ENCODE data around the gene FBXO4.

FBXO4 gene

DNA sequence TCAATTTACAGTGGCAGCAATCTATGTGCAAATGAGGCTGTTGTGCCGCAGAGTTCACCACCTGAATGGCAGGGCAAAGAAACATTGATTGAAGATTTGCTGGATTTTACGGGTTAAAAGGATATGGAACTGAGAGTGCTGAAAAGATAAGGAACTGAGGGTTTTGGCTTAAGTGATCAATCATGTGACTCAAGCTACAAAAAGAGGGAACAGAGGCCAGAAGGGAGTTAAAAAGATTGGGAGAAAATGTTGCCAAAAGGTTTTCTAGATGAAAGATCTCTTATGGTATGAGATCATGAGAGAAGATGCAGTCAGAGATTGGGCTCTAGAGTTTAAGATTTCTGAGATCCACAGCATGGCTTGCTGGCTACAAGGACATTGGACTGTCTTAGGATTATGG lies 28.9 kb upstream of the FBXO4 start:
- no peak overlapping the region for H3K9ac ChIP-seq (ENCODE audit: low read length)
- no peak overlapping the region for H3K4me2 ChIP-seq (ENCODE audit: low read length)
- H3K36me3 ChIP-seq (replicated peaks; ENCODE audit: low read depth, low read length), result no peaks in the 10 kb centered on the region
- no peaks in the 10 kb centered on the region for H3K27me3 ChIP-seq (ENCODE audit: low read depth, low read length)
- no peak overlapping the region for H3K27ac ChIP-seq (ENCODE audit: low read length)
- H3K79me2 ChIP-seq (ENCODE audit: low read length), result no peaks in the 10 kb centered on the region
- H4K20me1 ChIP-seq (ENCODE audit: insufficient read depth, low read length), result no peaks in the 10 kb centered on the region
- H3K9me3 ChIP-seq (ENCODE audit: insufficient read depth, low read length), result no peaks in the 10 kb centered on the region
- H3K4me3 ChIP-seq (ENCODE audit: low read length), result no peak overlapping the region
- no peak overlapping the region for H2AFZ ChIP-seq (ENCODE audit: low read depth, low read length)
- no peak for TF ChIP-seq CTCF (IDR thresholded peaks at IDR 0.05; ENCODE audit: low read depth, low read length)
- no peak for TF ChIP-seq EZH2phosphoT487 (IDR thresholded peaks at IDR 0.05; ENCODE audit: low read depth)
- no peaks in the 10 kb centered on the region for H3K4me1 ChIP-seq (ENCODE audit: low read length)

GRCh38 chr5:41903382-41903891 lies 21.6 kb upstream of the FBXO4 start:
- Histone ChIP-seq H3K9ac (ENCODE audit: low read length) (peak overlapping the region; percentile 55), H3K79me2 (ENCODE audit: low read length) (peaks cover 28% of the 10 kb centered on the region), H4K20me1 (ENCODE audit: insufficient read depth, low read length) (no peaks in the 10 kb centered on the region), H3K36me3 (replicated peaks; ENCODE audit: low read depth, low read length) (no peaks in the 10 kb centered on the region), H3K4me1 (ENCODE audit: low read length) (peaks cover 11% of the 10 kb centered on the region), H2AFZ (ENCODE audit: low read depth, low read length) (peak overlapping the region; percentile 30; the same call in 1 of the 2 replicates), H3K27ac (ENCODE audit: low read length) (no peak overlapping the region), H3K4me2 (ENCODE audit: low read length) (peak overlapping the region; percentile 90), H3K9me3 (ENCODE audit: insufficient read depth, low read length) (no peaks in the 10 kb centered on the region), H3K27me3 (ENCODE audit: low read depth, low read length) (no peaks in the 10 kb centered on the region), H3K4me3 (ENCODE audit: low read length) (peak overlapping the region; percentile 86)
- TF ChIP-seq EZH2phosphoT487 (IDR thresholded peaks at IDR 0.05; ENCODE audit: low read depth) (no peak), CTCF (IDR thresholded peaks at IDR 0.05; ENCODE audit: low read depth, low read length) (no peak)

DNA sequence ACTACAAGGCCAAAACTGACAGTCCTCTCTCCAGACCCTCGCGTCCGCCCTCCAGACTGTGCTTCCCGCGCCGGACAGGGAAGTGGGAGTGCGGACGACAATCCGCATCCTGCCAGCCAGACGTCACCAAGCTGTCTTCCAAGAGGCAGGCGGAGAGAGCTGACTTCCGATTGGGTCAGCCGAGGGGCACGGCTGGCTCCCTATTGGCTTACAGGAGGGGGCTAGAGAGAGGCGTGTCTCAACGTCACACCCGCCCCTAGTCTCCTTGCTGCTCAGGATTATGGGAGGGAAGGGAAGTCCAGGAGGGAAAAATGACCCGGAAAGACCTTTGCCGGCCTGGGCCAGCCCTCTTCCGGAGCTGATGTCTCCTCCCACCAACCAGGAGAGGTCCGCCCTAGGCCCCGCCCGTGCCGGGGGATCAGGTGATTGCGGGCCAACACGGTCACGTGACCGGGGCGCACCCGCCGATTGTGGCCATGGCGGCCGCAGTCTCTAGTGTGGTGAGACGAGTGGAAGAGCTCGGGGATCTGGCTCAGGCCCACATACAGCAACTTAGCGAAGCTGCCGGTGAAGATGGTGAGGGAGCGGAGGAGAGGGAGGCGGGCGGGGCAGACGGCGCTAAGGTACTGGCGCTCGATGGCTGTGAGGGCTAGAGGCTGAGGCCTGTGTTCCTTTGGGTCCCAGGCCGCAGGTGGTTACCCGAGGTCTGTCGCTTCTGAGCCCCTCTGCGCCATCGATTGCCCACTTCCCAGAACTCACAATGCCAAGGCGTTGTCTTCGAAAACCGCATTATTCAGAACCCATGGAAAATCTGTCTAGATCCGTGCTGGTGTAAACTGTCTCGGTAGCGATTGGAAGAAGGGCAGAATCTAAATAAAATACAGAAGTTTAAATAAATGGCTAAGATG lies 20.9 kb upstream of the FBXO4 start, which contains the start of gene RIMOC1:
TSS of gene RIMOC1 (plus strand) at position 453 of the 908 bp plus-strand sequence. CDS start at position 477, 24 bp downstream.
- peak within 1 kb of the TSS; percentile 90 for H3K4me2 ChIP-seq (ENCODE audit: low read length)
- H3K4me3 ChIP-seq (ENCODE audit: low read length), result peak within 1 kb of the TSS; percentile 86
- no peaks in the 10 kb centered on the region for H3K36me3 ChIP-seq (replicated peaks; ENCODE audit: low read depth, low read length)
- no peak within 1 kb of the TSS for H3K27ac ChIP-seq (ENCODE audit: low read length)
- H3K4me1 ChIP-seq (ENCODE audit: low read length), result peaks cover 11% of the 10 kb centered on the region
- H2AFZ ChIP-seq (ENCODE audit: low read depth, low read length), result peak within 1 kb of the TSS; percentile 30; the same call in 1 of the 2 replicates
- TF ChIP-seq CTCF (IDR thresholded peaks at IDR 0.05; ENCODE audit: low read depth, low read length) (no peak), EZH2phosphoT487 (IDR thresholded peaks at IDR 0.05; ENCODE audit: low read depth) (no peak)
- no peaks in the 10 kb centered on the region for H4K20me1 ChIP-seq (ENCODE audit: insufficient read depth, low read length)
- H3K9ac ChIP-seq (ENCODE audit: low read length), result peak within 1 kb of the TSS; percentile 69
- no peaks in the 10 kb centered on the region for H3K9me3 ChIP-seq (ENCODE audit: insufficient read depth, low read length)
- peaks cover 28% of the 10 kb centered on the region for H3K79me2 ChIP-seq (ENCODE audit: low read length)
- H3K27me3 ChIP-seq (ENCODE audit: low read depth, low read length), result no peaks in the 10 kb centered on the region

DNA sequence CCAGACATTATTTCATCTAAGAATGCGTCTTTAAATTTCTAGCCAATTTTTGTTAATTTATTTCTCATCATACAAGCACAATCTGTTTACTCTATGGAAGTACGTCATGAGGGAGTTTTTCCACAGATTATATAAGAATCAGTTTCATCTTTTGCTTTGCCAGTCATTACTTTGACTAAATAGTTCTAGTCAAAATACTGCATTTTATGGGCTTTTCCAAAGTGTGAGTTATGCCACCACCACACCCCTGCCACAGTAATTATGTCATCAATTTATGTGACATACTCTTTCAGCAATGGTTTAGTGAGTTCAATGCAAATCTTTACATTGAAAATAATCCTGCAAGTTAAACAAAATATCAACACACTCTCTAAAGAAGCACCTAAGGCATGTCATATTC lies 18.9 kb upstream of the FBXO4 start:
- Histone ChIP-seq H3K4me1 (ENCODE audit: low read length) (peaks cover 11% of the 10 kb centered on the region), H3K4me2 (ENCODE audit: low read length) (no peak overlapping the region), H3K9ac (ENCODE audit: low read length) (no peak overlapping the region), H3K36me3 (replicated peaks; ENCODE audit: low read depth, low read length) (peaks cover 3% of the 10 kb centered on the region), H3K9me3 (ENCODE audit: insufficient read depth, low read length) (no peaks in the 10 kb centered on the region), H2AFZ (ENCODE audit: low read depth, low read length) (no peak overlapping the region), H3K4me3 (ENCODE audit: low read length) (no peak overlapping the region), H4K20me1 (ENCODE audit: insufficient read depth, low read length) (no peaks in the 10 kb centered on the region), H3K27ac (ENCODE audit: low read length) (no peak overlapping the region), H3K79me2 (ENCODE audit: low read length) (peaks cover 28% of the 10 kb centered on the region), H3K27me3 (ENCODE audit: low read depth, low read length) (no peaks in the 10 kb centered on the region)
- TF ChIP-seq CTCF (IDR thresholded peaks at IDR 0.05; ENCODE audit: low read depth, low read length) (no peak), EZH2phosphoT487 (IDR thresholded peaks at IDR 0.05; ENCODE audit: low read depth) (no peak)
